Middle frontal gyrus (tissue), 1 donor: ENCODE measurements around the gene RSPO3.

Source experiments
- DNase-seq: peaks from one replicate; pipeline ENCODE4 v3.0.0-alpha.2; 2015; ENCODE audit warnings: low spot score; ENCODE audit errors: extremely low spot score

Gene RSPO3

GRCh38 chr6:127111526-127111925 is 6.9 kb upstream of the RSPO3 start:
- DNase-seq: no peak

DNA sequence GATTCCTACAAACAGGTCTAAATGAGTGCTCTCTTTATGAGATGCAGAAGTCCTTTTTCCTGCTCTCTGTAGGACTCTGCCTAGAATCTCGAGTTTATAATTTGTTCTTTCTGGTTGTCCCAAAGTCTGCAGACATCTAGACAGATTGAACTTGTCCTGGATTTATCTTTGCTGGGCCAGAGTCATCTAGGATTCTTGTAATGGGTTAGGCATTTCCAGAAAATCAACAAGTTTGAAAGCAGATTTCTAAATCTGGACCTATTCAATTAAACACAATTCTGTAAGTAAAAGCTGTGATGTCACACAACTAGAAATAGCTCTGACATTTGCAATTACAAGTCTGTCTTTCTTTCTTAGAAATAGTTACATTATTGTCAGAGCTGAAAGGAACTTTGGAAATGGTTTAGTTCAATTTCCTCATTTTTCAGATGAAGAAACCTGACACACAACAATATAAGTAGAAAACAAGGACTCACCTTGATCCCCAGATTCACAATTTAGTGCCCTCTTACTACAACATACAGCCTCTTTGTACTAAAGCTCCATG is 4.2 kb upstream of the RSPO3 start:
- DNase-seq: no peak

- DNase-seq: no peak
These were observed 3.3 kb upstream of the RSPO3 start for GRCh38 chr6:127115084-127115655.

DNA sequence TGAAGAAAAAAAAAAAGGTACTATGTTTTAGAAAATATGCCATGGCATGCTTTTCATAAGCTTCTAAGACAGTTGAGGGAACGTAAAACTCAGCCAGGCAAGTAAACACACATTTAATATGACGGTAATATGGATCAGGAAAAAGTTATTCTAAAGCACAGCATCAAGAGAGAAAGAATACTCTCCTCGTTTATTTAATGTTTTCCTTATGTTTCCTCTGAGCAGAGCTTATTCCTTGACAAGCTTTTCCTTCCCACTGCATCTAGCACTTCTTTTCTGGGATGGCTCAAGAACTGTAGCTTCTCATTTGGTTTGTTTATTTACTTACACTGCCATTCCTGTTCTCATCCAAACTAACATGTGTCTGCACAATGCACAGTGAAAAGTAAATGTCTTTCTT is 2.7 kb upstream of the RSPO3 start:
- no peak for DNase-seq

DNA sequence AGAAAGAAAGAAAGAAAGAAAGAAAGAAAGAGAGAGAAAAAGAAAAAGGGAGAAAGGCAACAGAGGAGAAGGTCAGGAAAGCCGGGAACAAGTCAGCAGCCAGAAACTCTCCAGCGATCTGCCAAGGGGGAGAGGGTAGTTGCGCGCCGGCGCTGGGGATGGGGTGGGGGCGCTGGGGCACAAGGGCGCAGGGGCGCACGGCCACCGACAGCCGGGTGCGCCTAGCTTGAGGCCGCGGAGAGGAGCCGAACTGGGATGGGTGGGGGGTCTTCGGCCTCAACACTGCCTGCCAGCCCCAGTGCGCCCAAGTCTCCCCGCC is 533 bp upstream of the RSPO3 start:
- DNase-seq: no peak

- no peak for DNase-seq
These were observed 891 bp downstream of the RSPO3 start for GRCh38 chr6:127119102-127120022.

DNA sequence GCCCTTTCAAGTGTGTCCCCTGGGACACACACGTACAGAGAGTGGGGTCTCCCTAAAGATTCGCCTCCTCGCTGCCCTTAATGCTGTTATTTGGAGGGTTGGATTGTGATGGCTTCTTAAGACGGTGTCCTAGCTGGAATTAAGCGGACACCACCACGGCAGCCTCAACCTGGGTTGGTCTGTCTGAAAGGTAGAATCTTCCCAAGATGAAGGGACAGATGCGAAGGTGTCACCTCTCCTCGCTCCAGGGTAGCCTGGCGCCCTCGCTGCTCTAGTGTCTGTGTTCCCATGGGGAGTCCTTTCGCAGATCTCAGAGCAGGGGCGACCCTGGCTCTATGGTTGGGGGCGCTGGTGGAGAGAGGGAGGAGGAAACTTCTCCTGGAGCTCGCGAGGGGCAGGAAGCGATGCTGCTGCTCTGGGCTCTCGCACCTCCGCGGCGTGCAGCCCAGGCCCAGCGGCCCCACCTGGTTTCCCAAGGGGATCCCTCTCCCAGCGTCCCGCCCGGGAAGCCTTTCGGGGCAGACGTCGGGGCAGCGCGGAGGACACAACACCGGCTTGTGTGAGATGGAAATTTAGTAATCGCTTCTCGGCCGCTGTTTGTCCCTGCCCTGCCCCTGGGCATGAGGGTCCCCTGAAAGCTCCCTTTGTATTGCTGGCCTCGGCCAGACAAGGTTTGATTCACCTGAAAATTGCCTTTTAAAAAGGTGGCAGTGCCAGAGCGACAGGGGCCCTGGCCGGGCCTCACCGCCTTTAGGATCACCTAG is 1.7 kb downstream of the RSPO3 start:
- no peak for DNase-seq

GRCh38 chr6:127120787-127121636 is 2.5 kb downstream of the RSPO3 start:
- peak; percentile 44 for DNase-seq

GRCh38 chr6:127121637-127121960 is 3.1 kb downstream of the RSPO3 start:
- DNase-seq: no peak

- no peak for DNase-seq
These were observed 5.7 kb downstream of the RSPO3 start for GRCh38 chr6:127124172-127124571.

GRCh38 chr6:127124680-127125079 is 6.2 kb downstream of the RSPO3 start:
- DNase-seq: no peak

- no peak for DNase-seq
These were observed 9.6 kb downstream of the RSPO3 start for GRCh38 chr6:127128066-127128465.

GRCh38 chr6:127129251-127129650 is 10.8 kb downstream of the RSPO3 start:
- DNase-seq: no peak

DNA sequence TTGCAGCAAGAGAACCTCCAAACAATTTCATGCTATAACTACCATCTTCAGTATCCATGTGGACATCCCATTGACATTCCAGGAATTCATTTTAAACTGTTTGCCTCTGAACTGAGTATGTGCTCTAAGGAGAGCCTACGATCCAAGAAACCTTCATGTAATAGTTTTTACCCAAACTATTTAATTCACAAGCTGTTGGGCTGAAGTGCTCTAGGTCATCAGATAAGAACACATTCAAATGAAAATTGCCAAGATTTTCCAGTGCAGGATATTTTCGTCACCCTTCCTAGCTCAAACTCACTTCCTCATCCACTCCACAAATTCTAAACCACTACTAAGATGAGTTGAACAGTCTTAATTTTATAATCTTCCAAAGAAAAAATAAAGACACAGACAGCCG is 12.8 kb downstream of the RSPO3 start:
- DNase-seq: no peak

DNA sequence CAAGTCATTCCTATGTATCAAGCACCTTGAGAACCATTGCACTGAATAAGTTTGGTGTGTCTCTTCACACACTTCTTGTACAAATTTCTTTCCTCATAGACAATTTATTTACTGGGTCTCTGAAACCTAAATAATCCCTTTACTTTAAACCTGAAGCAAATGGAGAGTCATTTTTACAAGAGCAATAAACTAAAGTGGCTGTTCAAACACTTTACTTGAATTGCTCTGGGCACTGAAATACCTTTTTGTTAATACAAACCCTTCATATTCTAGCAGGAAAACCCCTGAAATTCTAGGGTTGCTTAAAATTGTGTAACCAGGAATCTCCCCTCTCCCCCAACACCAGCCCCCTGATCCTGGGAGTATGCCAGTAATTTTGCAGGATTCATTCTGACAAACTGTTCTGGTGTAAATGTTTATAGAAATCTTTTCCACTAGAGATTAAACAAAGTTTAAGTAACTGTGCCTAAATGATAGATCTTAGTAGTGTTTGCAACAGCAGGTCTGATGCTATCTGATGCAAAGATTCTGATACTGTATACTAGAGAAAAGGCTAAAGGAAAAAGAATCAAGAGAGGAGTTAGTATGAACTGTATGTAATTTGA is 13.4 kb downstream of the RSPO3 start:
- DNase-seq: no peak

DNA sequence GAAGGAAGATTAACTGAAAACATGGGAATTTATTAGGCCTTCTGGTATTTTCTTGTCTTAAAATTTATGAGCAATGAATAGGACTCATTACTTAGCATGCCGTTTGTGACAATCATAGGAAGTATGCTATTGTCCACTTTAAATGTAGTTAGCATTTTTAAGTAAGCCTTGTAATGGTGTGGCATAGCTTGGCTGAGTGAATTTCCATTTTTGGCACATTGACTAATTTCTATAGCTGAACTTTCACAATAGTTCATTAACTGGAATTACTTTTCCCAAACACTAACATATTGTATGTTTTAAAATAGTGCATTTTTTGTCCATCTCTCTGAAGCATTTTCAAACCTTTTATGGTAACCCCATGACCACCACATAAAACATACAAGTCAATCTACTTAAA is 15.7 kb downstream of the RSPO3 start:
- no peak for DNase-seq

DNA sequence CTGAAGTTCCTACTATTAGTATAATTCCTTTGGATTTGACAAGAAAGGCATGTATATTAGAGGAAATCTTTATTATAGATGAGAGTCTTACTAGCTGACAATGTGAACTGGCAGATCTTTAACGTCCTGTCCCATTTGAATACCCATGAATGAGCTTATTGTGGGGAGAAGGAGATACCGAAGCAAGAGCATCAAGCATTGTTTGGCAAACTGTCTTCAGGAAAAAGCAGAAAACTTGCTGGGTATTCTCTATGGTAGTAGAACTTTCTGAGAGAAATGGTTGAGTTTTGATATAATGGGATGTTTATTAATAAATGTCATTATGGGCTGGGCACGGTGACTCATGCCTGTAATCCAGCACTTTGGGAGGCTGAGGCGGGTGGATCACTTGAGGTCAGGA is 18.3 kb downstream of the RSPO3 start:
- DNase-seq: no peak

GRCh38 chr6:127146932-127147331 is 28.5 kb downstream of the RSPO3 start:
- DNase-seq: no peak

DNA sequence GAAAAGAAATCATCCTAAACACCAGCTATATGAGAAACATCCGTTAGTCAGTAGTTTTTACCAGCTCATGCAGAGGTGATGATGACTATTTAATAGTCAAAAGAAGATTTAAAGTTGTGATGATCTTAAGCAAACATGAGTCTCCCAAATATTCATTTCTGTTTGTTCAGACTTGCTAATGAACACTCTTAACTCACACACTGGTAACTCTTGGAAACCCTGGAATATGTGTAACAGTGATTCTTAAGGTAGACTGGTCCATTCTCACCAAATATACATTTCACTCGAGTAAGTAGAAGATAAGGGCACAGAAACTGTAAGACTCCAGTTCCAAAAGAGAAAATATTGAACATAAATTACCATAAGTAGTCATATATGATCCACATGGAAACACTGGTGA is 29.1 kb downstream of the RSPO3 start:
- DNase-seq: no peak

DNA sequence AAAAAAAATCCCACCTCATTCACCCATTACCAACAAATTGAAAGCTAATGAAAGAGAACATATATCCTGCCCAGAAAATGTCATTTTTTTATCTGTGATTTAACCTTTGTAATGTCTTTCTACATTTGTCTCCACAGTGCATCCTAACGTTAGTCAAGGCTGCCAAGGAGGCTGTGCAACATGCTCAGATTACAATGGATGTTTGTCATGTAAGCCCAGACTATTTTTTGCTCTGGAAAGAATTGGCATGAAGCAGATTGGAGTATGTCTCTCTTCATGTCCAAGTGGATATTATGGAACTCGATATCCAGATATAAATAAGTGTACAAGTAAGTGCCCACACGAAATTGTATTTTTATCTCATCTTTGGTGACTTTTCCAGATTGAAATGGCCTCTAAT is 30.0 kb downstream of the RSPO3 start:
- DNase-seq: no peak

DNA sequence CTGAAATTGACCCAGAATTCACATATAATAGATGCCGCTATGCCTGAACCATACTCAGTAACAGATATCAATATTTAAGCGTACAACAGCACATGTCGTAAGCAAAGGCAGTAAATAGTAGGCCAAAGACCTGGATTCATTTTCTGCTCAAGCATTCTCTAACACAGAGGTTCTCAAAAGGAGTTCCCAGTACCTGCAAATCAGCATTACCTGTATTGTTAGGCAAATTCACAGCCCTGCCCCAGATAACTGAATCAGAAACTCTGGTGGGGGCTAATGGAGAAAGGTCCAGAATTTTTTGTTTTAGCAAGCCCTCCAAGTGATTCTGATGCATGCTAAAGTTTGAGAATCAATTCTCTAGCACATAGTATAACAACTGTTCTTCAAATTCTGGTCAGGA is 36.0 kb downstream of the RSPO3 start:
- DNase-seq: no peak
